Natural killer cell (primary cell): ENCODE measurements around the gene GRM7. TPM values are rescaled to one million over a fixed set of nuclear protein-coding genes. Genes with fewer than 3 reads are reported as not detected.

Experiments used
- ATAC-seq, 3 donors: fragments of 150-1000 bp in 2 of 3; fragments of 200-7000 bp in 1 of 3; cut with Tn5 transposase; 1 replicate in 1 of 3; 2 replicates in 2 of 3; pipeline ENCODE4 v1.10.0; 2021; ENCODE audit warnings: mild to moderate bottlenecking in 2 of 3, moderate library complexity in 2 of 3
- DNase-seq, 2 donors: peaks; one replicate each; pipeline versions ENCODE4 v3.0.0 to v3.0.0-alpha.2; 2013 to 2021; ENCODE audit warnings: mixed read lengths in 1 of 2
- H3K27ac ChIP-seq: one replicate; pipeline ENCODE4 v1.5.1; 2013; ENCODE audit warnings: mild to moderate bottlenecking, low read length
- H3K27me3 ChIP-seq: one replicate; pipeline ENCODE4 v1.6.1; 2013; ENCODE audit warnings: low read length; ENCODE audit not compliant: control insufficient read depth, insufficient read depth
- H3K36me3 ChIP-seq: one replicate; pipeline ENCODE4 v1.6.1; 2013; ENCODE audit warnings: low read length; ENCODE audit not compliant: control insufficient read depth, insufficient read depth
- H3K4me1 ChIP-seq: one replicate; pipeline ENCODE4 v1.6.1; 2013; ENCODE audit warnings: low read length; ENCODE audit not compliant: control insufficient read depth, insufficient read depth
- H3K4me3 ChIP-seq: one replicate; pipeline ENCODE4 v1.5.1; 2013; ENCODE audit warnings: low read length
- H3K9me3 ChIP-seq: one replicate; pipeline ENCODE4 v1.6.1; 2013; ENCODE audit warnings: low read length; ENCODE audit not compliant: control insufficient read depth, insufficient read depth
- H3K27ac Mint-ChIP-seq, 2 donors: one replicate each; pipeline ENCODE4 v1.8.0; 2022; ENCODE audit warnings: mild to moderate bottlenecking in 2 of 2, mixed read lengths in 2 of 2, moderate library complexity in 1 of 2
- H3K27me3 Mint-ChIP-seq, 2 donors: one replicate each; pipeline ENCODE4 v1.8.0; 2022; ENCODE audit warnings: low read depth in 2 of 2, mixed read lengths in 2 of 2
- H3K36me3 Mint-ChIP-seq: one replicate; pipeline ENCODE4 v1.8.0; 2022; ENCODE audit warnings: mixed read lengths
- H3K4me1 Mint-ChIP-seq, 2 donors: one replicate each; pipeline ENCODE4 v1.8.0; 2022; ENCODE audit warnings: mixed read lengths in 2 of 2
- H3K4me3 Mint-ChIP-seq: one replicate; pipeline ENCODE4 v1.8.0; 2022; ENCODE audit warnings: mild to moderate bottlenecking, moderate library complexity, mixed read lengths
- H3K9me3 Mint-ChIP-seq, 2 donors: one replicate each; pipeline ENCODE4 v1.8.0; 2022; ENCODE audit warnings: mixed read lengths in 2 of 2
- WGBS: methylation state at CpG from one replicate; pipeline ENCODE4 v1.1.7; 2013; ENCODE audit warnings: missing lambda C conversion rate; ENCODE audit not compliant: insufficient coverage; 5-methylcytosine and 5-hydroxymethylcytosine counted together
- intact Hi-C: fragments of 100-400 bp; cut with micrococcal nuclease; formaldehyde crosslinking; loops from one replicate; pipeline ENCODE4 v1.14.2; 2022
- total RNA-seq, 4 donors: library from RNA; stranded (reverse); fragments of 120-200 nt in 1 of 4; gene quantifications; one replicate each; pipeline versions ENCODE4 v1.2.3 to v1.2.4, GENCODE V29; 2013 to 2022
- TF ChIP-seq, protein P1 (sequence below): fragments of 200-600 bp; IDR thresholded peaks from one replicate; pipeline ENCODE4 v1.8.0; 2022; ENCODE audit warnings: antibody characterized with exemption

Gene GRM7
- total RNA-seq, 3 donors from 2014 or later (not counting 1 experiment from before 2014, with no cell fraction given), result not detected

DNA sequence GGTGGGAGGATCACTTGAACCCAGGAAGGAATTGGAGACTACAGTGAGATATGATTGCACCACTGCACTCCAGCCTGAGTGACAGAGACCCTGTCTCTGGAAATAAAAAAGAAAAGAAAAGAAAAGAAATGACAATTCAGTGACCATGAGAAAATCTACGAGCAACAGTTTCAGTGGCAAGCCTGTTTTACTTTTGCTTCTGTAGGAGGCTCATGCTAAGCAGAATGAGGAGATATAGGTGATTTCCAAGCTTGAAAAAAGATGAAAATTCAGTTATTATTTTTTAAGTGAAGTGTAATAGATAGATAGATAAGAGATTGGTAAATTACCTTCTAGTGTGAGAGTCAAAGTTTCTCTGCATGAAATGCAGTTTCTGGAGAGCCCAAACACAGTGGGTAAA, 651.1 kb downstream of the GRM7 start:
- Mint-ChIP-seq H3K27me3 (peaks cover 0 to 20% of the 10 kb centered on the region in 2 donors), H3K36me3 (no peaks in the 10 kb centered on the region), H3K4me1 (no peaks in the 10 kb centered on the region), H3K27ac (no peak overlapping the region), H3K4me3 (no peak overlapping the region), H3K9me3 (no peaks in the 10 kb centered on the region)
- no peak overlapping the region for H3K27ac ChIP-seq
- no peaks in the 10 kb centered on the region for H3K9me3 ChIP-seq
- ATAC-seq, result no peak
- WGBS, result 79% methylated on average over 1 of the region's 1 CpG
- H3K4me3 ChIP-seq, result no peak overlapping the region
- H3K36me3 ChIP-seq, result no peaks in the 10 kb centered on the region
- no peak for DNase-seq
- no peaks in the 10 kb centered on the region for H3K4me1 ChIP-seq
- H3K27me3 ChIP-seq, result no peaks in the 10 kb centered on the region
- TF ChIP-seq, protein P1, sequence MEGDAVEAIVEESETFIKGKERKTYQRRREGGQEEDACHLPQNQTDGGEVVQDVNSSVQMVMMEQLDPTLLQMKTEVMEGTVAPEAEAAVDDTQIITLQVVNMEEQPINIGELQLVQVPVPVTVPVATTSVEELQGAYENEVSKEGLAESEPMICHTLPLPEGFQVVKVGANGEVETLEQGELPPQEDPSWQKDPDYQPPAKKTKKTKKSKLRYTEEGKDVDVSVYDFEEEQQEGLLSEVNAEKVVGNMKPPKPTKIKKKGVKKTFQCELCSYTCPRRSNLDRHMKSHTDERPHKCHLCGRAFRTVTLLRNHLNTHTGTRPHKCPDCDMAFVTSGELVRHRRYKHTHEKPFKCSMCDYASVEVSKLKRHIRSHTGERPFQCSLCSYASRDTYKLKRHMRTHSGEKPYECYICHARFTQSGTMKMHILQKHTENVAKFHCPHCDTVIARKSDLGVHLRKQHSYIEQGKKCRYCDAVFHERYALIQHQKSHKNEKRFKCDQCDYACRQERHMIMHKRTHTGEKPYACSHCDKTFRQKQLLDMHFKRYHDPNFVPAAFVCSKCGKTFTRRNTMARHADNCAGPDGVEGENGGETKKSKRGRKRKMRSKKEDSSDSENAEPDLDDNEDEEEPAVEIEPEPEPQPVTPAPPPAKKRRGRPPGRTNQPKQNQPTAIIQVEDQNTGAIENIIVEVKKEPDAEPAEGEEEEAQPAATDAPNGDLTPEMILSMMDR, result no peak
- intact Hi-C loops, result no loop called here

DNA sequence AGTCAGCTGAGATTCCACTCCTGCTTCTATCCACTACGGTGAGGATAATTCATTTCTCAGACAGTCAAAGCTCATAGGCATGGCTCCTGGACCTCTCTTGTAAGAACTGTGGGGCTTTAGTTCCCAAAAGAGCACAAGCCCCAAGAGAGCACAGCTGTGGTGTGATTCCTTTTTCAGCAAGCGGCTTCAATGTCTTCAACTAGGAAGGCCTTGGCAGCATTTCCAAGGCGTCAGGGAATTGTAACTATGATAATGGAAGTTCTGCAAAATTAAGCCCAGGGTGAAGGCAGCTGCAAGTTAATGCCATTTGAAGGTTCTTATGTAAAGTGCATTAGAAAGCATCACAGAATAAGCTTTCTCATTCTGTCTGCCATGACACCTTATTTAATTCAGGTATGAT, 657.1 kb downstream of the GRM7 start:
- no peaks in the 10 kb centered on the region for H3K9me3 Mint-ChIP-seq
- intact Hi-C loops, result no loop called here
- H3K27ac Mint-ChIP-seq, result no peak overlapping the region
- no peak overlapping the region for H3K4me3 Mint-ChIP-seq
- 92% methylated on average over 3 of the region's 3 CpGs for WGBS
- DNase-seq, result no peak
- H3K27ac ChIP-seq, result no peak overlapping the region
- H3K4me1 ChIP-seq, result no peaks in the 10 kb centered on the region
- H3K4me1 Mint-ChIP-seq, result no peaks in the 10 kb centered on the region
- H3K9me3 ChIP-seq, result no peaks in the 10 kb centered on the region
- TF ChIP-seq, protein P1, result no peak
- H3K36me3 Mint-ChIP-seq, result no peaks in the 10 kb centered on the region
- H3K36me3 ChIP-seq, result no peaks in the 10 kb centered on the region
- no peaks in the 10 kb centered on the region for H3K27me3 ChIP-seq
- no peak overlapping the region for H3K4me3 ChIP-seq
- no peaks in the 10 kb centered on the region for H3K27me3 Mint-ChIP-seq
- ATAC-seq, result no peak

DNA sequence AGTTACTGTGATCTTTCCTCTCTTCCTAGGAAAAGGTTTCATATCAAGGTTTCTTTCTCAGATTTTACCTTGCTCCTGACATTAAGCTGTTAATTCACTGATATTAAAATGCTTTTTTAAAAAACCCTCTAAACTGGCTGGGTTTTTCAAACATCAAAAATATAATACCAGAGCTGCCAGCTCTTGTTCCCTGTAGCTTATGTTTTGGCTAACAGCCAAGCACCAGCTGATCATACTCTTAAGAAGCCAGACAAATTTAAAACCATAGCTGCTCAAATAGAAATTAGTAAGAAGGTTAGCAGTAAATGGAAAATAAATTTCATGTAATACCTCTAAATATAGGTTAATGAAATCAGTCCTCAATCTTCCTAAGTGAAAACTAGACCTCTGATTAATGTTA, 657.5 kb downstream of the GRM7 start:
- ATAC-seq (no peak), DNase-seq (no peak)
- Histone ChIP-seq H3K9me3 (no peaks in the 10 kb centered on the region), H3K27ac (no peak overlapping the region), H3K27me3 (no peaks in the 10 kb centered on the region), H3K4me1 (no peaks in the 10 kb centered on the region), H3K4me3 (no peak overlapping the region), H3K36me3 (no peaks in the 10 kb centered on the region)
- no peak overlapping the region for H3K27ac Mint-ChIP-seq
- peaks cover under 1% of the 10 kb centered on the region in 2 donors for H3K9me3 Mint-ChIP-seq
- no peaks in the 10 kb centered on the region for H3K4me1 Mint-ChIP-seq
- H3K36me3 Mint-ChIP-seq, result no peaks in the 10 kb centered on the region
- H3K27me3 Mint-ChIP-seq, result no peaks in the 10 kb centered on the region
- TF ChIP-seq, protein P1, result no peak
- no peak overlapping the region for H3K4me3 Mint-ChIP-seq
- intact Hi-C loops, result no loop called here

DNA sequence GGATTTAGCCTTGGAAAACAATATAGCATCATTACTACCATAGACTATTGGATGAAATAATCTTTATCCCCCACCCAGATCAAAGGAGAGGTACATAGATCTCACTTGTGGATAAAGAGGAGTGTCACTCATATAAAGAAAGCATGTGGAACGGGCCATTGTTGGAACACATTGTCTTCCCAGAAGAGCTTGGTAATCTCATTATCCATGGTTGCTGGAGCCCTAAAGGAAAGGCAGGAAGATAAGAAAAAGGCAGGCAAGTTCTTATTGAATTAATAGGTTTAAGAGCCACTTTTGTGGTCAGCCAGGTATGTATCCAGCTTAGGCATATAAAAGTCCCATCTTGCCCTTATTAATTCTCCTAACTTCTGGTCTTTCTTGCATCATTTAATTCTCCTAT, 659.1 kb downstream of the GRM7 start:
- ATAC-seq (no peak), DNase-seq (no peak)
- Histone ChIP-seq H3K27me3 (no peaks in the 10 kb centered on the region), H3K27ac (no peak overlapping the region), H3K9me3 (no peaks in the 10 kb centered on the region), H3K4me1 (no peaks in the 10 kb centered on the region), H3K4me3 (no peak overlapping the region), H3K36me3 (no peaks in the 10 kb centered on the region)
- WGBS, result 100% methylated on average over 1 of the region's 1 CpG
- TF ChIP-seq, protein P1, result no peak
- Mint-ChIP-seq H3K4me3 (no peak overlapping the region), H3K27ac (no peak overlapping the region), H3K4me1 (no peaks in the 10 kb centered on the region), H3K27me3 (no peaks in the 10 kb centered on the region), H3K36me3 (no peaks in the 10 kb centered on the region), H3K9me3 (peaks cover 2 to 3% of the 10 kb centered on the region in 2 donors)
- intact Hi-C loops, result no loop called here
